T-helper 9 cell (primary cell): Measurements from ENCODE around the gene IL2RA.
"Not testable (repeated sequence)": the region's sequence is repeated elsewhere in the genome, so short reads cannot be mapped to it uniquely, and the experiment has no call there.

Experiments
- DNase-seq: peaks from one replicate; pipeline ENCODE4 v3.0.0-alpha.2; 2020

The IL2RA gene

DNA sequence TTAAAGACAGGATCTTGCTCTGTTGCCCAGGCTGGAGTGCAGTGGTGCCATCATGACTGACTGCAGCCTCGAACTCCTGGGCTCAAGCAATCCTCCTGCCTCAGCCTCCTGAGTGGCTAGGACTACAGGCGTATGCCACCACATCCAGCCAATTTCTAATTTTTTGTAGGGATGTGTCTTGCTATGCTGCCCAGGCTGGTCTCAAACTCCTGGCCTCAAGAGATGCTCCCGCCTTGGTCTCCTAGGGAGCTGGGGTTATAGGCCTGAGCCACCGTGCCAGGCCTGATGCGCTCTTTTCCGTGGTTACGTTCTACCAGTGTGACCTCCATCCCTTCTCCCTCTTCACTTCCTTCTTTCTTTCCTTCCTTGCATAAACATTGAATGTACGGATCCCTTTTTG is 50.6 kb downstream of the IL2RA start:
- DNase-seq, result no peak

DNA sequence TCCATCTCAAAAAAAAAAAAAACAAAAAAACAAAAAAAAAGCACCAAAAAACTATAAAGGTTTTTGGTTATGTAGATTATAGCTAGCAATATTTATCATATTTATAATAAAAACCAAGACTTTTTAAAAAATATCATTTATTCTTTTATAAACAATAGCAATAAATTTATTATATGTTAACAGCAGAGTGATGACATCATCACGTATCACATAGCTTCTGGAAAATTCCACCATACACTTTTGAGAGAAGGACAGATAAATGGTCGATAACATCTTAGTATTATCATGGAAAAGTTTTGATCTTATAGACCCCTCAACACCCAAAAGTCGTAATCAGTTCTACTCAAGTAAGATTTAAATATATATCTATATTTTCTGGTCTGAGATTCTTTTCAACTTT is 51.6 kb downstream of the IL2RA start:
- DNase-seq, result no peak

DNA sequence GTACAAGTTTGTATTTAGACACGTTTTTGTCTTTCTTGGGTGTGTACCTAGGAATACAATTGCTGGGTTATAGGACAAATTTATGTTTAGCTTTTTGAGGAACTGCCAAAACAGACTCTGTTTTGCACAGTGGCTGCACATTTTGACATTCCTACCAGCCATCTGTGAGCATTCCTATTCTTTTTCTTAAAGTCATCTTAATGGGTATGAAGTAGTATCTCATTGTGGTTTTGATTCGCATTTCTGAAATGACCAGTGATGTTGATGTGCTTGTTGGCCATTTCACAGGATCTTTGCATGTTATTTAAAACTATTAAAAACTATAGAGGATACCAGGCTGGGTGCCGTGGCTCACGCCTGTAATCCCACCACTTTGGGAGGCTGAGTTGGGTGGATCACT is 52.2 kb downstream of the IL2RA start:
- no peak for DNase-seq

DNA sequence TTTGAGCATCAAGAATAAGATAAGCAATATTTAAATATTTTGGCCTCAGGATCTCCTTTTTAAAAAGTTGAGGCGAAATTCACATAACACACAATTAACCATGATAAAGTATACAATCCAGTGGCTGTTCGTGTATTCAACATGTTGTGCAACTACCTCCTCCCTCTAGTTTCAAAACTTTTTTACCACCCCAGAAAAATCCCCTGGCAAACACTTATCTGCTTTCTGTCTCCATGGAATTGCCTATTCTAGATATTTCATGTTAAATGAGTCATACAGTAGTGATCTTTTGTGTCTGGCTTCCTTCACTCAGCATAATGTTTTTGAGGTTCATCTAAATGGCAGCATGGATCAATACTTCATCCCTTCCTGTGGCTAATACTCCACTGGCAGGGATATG is 53.0 kb downstream of the IL2RA start:
- no peak for DNase-seq

DNA sequence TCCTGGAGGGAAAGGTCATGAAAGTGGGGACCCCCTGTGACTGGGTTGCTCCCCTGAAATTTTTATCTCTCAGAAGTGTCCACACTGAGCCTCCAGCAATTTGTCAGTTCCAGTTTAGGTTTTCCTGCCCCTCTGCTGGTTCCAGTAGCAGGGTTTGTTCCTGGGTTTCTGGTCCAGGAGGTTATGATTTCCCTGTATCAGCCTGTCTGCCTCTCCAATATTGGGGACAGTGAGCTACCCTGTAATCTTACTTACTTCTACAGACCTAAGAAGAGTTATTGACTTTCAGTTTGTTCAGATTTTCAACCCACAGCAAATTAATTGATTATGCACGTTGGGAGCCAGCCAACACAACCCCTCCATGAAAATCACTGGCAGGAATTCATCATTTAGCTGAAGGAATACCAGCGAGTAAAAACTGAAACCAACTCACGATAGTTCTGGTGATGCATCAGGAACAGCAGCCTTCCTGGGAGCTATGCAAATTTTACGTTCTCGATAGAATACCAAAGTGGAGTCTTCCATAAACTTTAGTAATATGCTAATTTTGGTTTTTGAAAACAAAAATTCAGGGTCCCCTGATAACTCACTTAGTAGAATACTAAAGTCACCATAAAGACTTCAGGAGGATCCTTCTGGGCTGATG is 53.5 kb downstream of the IL2RA start:
- DNase-seq, result no peak

DNA sequence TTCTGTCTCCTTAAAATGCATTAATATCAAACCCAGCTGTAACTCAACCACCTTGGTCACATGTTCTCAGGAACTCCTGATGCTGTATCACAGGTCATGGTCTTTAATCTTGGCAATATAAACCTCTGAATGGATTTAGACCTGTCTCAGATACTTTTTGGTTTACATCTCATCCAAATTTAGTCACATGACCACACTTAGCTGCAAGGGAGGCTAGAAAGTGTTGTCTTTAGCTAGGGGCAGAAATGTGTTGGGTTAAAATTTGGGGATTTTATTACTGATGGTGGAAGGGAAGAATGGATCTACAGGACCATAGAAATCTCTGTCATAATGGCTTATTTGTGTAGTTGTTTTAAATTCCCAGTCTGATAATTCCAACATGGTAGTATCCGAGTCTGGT is 55.2 kb downstream of the IL2RA start:
- DNase-seq, result no peak

DNA sequence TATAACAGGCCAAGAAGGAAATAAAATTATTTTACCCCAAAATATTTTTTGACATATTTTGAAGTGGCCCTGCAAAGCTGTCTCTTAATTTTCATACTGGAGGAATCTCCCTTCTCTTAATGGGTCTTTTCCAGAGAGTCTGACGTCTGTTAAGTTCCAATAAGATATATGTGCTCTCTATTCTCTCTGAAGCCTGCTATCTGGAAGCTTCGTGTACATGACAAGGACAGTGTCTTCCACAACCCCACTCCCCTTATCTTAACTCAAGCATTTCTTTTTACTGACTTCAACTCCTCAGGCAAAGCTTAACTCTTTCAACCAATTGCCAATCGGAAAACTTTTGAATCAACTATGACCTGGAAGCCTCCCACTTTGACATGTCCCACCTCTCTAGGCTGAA is 55.6 kb downstream of the IL2RA start:
- no peak for DNase-seq

DNA sequence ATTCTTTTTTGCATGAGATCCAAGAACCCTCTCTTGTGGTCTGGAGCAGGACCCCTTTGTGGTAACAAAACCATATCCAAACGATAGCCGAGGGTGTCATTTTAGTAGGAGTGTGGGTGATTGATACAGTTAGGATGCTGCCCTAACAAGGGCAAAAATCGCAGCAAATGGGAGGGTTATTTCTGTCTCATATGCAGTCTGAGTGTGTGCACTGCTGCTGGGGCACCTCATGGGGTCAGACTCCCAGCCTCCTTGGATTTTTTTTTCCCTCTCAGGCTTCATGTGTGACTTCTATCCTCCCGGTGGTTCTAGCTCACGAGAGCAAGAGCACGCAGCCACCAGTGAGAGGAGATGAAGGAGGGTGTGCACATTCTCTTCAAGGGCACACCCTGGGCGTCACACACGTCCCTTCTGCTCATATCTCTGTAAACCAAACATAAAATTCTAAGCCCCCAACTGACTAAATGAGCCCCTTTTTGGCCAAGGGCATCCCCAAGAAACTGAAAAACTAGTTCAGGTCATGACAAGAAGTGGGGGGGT is 56.2 kb downstream of the IL2RA start:
- no peak for DNase-seq

DNA sequence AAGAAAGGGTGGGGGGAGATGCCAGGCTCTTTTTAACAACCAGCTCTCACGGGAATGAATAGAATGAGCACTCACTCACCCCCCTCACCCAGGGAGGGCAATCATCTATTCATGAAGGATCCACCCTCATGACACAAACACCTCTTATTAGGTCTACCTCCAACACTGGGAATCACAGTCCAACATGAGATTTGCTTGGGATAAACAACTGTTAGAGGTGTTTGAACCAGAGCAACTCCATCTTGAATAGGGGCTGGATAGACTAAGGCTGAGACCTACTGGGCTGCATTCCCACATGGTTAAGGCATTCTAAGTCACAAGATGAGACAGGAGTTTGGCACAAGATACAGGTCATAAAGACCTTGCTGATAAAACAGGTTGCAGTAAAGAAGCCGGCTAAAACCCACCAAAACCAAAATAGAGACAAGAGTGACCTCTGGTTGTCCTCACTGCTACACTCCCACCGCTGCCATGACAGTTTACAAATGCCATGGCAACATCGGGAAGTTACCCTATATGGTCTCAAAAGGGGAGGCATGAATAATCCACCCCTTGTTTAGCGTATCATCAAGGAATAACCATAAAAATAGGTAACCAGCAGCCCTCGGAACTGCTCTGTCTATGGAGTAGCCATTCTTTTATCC is 56.9 kb downstream of the IL2RA start:
- not testable (repeated sequence) for DNase-seq

DNA sequence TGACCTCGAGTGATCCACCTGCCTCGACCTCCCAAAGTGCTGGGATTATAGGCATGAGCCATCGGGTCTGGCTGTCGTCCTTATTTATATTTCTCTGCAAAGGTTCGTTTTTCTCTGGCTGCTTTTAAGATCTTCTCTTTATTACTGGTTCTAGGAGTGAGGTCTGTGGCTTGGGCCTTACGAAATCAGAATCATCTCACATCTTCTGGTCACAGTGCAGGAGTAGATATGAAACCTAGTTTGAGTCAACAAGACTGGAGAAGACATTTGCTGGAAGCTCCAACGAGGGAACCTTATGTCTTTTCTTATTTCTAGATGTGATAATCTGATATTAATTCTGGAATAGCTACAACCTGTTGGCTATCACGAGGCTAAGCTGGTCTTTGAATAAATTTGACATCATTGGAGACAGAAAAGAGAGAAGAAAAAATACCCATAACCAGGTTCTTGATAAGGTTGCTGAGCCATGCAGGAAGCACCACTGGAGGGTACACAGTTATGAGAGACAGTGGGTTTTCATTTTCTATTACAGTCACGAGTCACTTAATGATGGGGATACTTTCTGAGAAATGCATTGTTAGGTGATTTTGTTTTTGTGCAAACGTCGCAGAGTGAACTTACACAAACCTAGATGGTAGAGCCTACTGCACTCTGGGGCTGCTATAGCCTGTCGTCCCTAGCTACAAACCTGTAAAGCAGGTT is 59.2 kb downstream of the IL2RA start:
- no peak for DNase-seq

DNA sequence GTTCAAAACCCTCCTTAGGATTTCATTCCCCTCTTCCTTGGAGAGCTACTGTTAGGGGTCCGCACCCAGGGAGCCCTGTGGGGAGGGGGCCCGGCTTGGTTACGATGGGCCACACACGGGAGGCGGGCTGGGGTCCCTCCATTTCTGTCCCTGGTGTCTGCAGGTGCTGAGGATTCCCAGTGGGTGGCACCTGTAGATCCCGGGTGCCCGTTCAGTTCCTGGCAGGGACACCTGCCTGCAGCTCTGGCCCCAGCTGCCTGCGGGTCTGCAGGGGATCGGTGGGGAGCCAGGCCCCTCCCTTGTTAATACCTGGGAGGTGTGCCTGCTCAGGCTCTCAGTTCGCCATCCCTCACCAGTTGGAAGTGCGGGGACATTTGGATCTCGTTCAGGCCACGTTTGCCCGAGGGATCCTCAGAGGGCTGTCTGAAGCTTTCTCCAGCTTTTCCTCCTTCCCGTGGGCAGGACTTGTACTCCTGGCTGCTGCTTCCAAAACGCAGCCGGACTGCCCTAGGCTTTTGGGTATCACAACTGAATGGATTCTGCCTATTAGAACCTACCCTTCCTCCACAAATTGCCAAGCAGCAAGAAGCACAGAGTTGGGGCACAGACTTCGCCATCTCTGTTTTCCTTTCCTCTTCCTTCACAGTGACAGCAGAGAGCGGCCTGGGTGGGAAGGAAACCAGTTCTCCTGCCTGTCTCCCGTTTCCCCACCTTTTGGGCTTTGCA is 62.6 kb downstream of the IL2RA start:
- no peak for DNase-seq

DNA sequence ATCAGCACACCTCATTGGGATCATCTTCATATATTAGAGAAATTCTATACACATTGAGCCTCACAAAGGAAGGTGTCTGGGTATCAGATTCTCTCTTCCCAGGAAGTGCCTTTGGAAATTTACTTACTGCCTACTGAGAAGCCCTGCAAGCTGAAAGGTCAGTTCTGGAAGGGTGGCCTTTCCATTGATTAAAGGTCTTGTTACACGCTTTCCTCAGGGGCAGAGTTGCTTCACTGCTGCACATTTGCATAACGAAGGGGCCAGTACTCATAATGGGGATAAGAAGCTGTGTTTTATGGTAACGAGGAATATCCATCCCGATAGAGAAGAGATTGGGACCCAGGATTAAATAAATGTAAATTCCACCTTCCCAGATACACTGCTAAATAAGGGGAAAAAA is 65.5 kb downstream of the IL2RA start:
- DNase-seq, result no peak

DNA sequence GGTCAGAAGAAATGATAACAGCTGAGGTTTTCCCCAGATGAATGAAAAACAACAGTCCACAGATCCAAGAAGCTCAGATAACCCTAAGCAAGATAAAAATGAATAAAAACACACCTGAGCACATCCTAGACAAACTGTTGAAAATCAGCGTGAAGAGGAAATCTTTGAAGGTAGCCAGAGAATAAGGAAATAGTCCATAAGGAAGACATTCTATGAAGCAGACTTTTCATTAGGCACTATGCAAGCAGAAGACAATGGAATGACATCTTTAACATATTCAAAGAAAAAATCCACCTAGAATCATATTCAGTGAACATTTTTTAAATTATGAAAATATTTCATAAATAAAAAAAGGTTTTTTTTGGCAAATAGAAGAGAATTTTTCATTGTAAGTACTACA is 69.8 kb downstream of the IL2RA start:
- DNase-seq, result no peak

DNA sequence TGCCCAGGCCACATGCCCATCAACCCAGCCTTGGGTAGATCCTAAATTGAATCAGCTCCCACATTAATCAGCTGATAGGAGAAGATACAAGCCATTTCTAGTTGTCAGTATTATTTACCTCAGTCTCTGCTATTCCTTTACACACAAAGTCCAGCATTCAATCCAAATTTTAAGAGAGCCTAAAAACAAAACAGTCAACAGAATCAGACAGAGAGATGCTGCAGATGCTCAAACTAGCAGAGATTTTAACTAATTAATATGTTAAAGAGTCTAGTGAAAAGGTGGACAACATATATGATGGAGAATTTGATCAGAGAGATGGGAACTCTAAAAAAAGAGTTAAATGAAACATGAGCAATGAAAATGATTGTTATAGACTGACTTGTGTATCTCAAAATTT is 70.5 kb downstream of the IL2RA start:
- DNase-seq, result no peak

DNA sequence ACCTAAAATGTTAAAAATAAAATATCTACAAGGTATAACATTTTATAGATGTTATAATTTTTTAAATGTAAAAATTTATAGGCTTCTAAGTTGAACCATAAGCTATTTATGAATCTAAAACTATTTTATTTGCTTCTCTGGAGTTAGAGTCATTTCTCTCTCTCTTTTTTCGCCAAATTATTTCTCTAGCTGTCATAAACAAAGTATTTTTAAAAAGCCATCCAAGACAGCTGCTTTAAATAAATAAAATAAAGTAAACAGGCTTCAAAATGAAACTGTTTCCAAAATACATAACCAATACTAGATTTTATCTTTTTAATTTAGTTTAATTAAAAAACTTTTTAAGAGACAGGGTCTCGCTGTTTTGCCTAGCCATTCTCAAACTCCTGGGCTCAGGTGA is 72.4 kb downstream of the IL2RA start:
- DNase-seq, result no peak

DNA sequence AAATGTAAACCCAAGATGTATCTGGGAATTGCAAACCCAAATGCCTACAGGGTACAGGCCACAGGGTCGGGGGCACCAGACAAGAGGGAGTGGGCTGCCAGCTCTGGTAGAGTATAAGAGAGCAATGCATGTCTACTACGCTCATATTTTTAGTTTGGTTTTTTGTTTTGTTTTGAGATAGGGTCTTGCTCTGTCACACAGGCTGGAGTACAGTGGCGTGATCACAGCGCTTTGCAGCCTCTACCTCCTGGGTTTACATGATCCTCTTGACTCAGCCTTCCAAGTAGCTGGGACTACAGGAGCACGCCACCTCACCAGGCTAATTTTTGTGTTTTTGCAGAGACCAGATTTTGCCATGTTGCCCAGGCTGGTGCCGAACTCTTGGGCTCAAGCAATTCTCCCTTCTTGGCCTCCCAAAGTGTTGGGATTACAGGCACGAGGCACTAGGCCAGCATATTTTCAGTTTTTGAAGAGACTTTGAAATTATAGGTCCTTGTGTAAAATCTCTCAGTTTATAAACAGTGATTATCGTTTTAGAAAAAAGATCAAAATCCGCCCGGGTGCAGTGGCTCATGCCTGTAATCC is 73.7 kb downstream of the IL2RA start:
- DNase-seq, result no peak

DNA sequence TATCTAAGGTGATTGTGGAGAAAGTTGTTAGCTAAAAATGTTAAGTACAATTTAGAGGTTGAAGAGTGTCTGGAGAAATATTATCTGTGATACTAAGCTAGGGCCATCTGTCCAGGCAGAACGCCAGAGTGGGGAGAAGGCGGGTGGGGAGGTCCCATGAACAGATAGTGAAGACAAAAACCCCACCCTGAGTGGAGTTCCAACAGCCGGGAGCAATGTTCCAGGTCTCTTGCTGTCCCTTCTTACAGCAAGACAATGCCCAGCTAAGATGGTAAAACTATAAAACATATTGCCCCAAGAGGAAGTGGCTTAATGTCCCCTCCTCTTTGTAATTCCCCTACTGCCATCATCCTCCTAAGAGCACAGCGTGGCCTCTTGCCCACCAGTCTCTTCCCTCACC is 74.4 kb downstream of the IL2RA start:
- DNase-seq, result no peak

DNA sequence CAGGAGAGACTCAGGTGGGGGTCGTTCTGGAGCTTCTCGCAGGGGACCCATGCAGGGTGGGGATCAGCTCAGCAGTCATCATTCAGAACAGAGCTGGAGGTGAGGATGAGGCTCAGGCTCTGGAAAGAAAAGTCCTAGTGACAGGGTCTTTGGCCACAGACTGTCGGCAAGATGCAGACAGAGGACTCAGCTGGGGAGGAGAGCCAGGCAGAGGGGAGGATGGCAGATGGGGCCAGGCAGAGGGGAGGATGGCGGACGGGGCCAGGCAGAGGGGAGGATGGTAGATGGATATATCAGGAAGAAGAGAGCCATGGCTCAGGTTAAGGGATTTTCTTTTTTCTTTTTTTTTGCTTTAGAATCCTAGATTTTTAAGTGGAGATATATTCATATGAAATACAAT is 77.1 kb downstream of the IL2RA start:
- no peak for DNase-seq

DNA sequence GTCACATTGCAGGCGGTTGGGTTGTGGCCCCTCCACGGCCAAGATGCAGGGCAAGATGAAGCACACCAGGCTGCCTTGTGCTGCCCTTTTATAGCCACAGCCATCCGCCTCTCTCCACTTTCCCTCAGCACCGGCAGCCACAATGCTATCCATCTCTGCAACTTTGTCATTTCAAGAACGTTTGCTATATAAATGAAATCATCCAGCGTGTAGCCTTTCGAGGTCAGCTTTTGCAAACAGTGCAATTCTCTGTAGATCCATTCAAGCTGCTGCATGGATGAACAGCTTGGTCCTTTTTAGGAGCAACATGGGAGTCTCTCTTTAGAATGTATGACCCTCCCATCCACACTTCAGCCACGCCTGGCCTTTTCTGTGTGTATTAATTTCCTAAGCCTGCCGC is 78.4 kb downstream of the IL2RA start:
- no peak for DNase-seq

DNA sequence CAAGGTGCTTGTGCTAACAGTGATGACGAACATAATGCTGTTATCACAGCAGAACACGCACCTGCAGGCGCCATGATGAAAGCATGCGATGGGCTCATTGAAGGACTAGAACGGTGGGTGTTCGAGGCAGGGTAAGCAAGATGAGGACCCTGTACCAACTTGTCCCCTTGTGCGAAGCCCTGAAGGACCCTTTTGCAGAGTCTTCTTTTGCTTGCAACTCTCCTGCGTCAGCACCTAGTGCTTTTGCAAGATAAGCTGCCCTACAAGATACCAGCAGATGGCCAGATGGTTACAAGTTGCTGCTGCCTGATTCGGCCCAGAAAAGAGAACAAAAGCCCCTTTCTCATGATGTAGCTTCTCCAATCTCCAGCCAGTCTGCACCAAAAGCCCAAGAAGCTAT is 80.6 kb downstream of the IL2RA start:
- DNase-seq, result no peak

DNA sequence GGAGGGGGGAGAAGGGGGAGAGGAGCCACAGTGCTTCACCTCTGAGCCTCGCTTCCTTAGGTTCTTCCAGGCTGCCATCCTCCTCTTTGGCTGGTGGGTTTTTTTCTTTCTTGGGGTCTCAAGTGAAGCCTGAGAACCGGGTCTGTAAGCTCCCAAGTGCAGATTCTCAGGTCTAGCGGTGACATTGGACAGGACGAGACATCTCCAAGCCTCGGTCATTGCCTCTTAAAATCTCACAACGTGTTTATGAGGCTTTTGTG is 84.0 kb downstream of the IL2RA start:
- DNase-seq, result no peak

DNA sequence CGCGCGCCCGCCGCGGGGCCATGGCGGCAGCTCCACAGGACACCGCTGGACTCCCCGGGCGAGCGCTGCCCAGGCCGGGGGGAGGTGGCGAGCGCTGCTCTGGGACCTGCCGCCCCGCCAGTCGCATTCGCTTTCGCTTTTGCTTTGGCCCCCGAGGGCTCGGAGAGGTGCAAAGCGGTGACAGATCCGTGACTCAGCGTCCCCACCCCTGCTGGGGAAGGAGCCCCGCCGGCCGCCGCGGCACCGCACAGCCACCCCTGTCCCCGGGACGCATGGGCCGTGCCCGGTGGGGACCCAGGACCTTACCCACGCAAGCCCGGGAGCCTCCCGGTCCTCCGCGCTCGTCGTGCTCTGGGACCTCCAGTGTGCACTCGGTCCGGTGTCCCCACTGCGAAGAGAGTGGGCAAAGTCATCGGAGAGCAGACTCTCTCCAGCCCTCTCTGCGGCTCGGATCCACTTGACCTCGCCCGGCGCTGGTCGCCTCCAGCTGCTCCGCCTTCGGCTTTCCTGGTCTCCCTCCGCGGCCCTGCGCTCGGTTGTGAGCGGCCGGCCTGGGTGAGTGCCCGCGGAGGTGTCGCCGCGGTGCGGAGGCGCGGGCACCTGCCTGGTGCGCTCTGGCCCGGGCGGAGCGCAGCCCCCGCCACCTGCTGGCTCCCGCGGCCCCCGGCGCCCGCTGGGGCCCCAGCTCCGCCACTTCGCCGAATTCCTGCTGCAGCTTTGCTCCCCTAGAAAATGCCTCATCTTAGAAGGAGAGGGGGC is 84.5 kb downstream of the IL2RA start, which contains the start of gene IL15RA:
Gene IL15RA, minus strand, starts transcription at position 73 of the 759 bp plus-strand sequence. Its CDS starts 51 bp downstream, at position 22.
- DNase-seq, result peak; percentile 74
